Hepatocyte (in vitro differentiated cells): ENCODE results near the gene IGFL2. TPM values are rescaled to one million over a fixed set of nuclear protein-coding genes. Genes with fewer than 3 reads are reported as not detected.

Experiments used
- DNase-seq: peaks from one replicate; pipeline ENCODE4 v3.0.0-alpha.2; 2016; ENCODE audit warnings: low spot score
- H2AFZ ChIP-seq: fragments of 200-600 bp; sonication (generic); 2 replicates; pipeline ENCODE4 v1.6.0; 2016; ENCODE audit warnings: antibody characterized with exemption, mild to moderate bottlenecking
- H3K27ac ChIP-seq: fragments of 200-600 bp; sonication (generic); 2 replicates; pipeline ENCODE4 v1.5.1; 2016; ENCODE audit warnings: mild to moderate bottlenecking
- H3K27me3 ChIP-seq: fragments of 200-600 bp; sonication (generic); 2 replicates; pipeline ENCODE4 v1.6.1; 2016
- H3K36me3 ChIP-seq: fragments of 200-600 bp; sonication (generic); replicated peaks from 2 replicates; pipeline ENCODE4 v1.5.1; 2016; ENCODE audit warnings: low read depth; ENCODE audit not compliant: insufficient read depth
- H3K4me1 ChIP-seq: fragments of 200-600 bp; sonication (generic); 2 replicates; pipeline ENCODE4 v1.5.1; 2016; ENCODE audit warnings: mild to moderate bottlenecking, moderate library complexity; ENCODE audit not compliant: insufficient read depth
- H3K4me2 ChIP-seq: fragments of 200-600 bp; sonication (generic); 2 replicates; pipeline ENCODE4 v1.6.0; 2016
- H3K4me3 ChIP-seq: fragments of 200-600 bp; sonication (generic); 2 replicates; pipeline ENCODE4 v1.5.1; 2016; ENCODE audit warnings: mild to moderate bottlenecking
- H3K79me2 ChIP-seq: fragments of 200-600 bp; sonication (generic); 2 replicates; pipeline ENCODE4 v1.6.0; 2017; ENCODE audit warnings: mild to moderate bottlenecking
- H3K9me2 ChIP-seq: fragments of 200-600 bp; sonication (generic); replicated peaks from 2 replicates; pipeline ENCODE4 v1.6.0; 2017; ENCODE audit warnings: mild to moderate bottlenecking; ENCODE audit not compliant: insufficient read depth
- H3K9me3 ChIP-seq: fragments of 200-600 bp; sonication (generic); 2 replicates; pipeline ENCODE4 v1.5.1; 2016; ENCODE audit warnings: low read depth, mild to moderate bottlenecking
- H4K20me1 ChIP-seq: fragments of 200-600 bp; sonication (generic); 2 replicates; pipeline ENCODE4 v1.6.0; 2016; ENCODE audit warnings: mild to moderate bottlenecking; ENCODE audit not compliant: insufficient read depth, poor library complexity, severe bottlenecking
- EZH2 ChIP-seq: fragments of 200-600 bp; sonication (generic); IDR thresholded peaks from 2 replicates; pipeline ENCODE4 v1.6.1; 2016; ENCODE audit warnings: antibody characterized with exemption, mild to moderate bottlenecking, borderline replicate concordance
- EZH2phosphoT487 ChIP-seq: fragments of 200-600 bp; sonication (generic); IDR thresholded peaks from one replicate; pipeline ENCODE4 v1.6.1; 2018; ENCODE audit warnings: antibody characterized with exemption, mild to moderate bottlenecking, low read depth, moderate library complexity; ENCODE audit not compliant: unreplicated experiment, severe bottlenecking
- WGBS: methylation state at CpG from one replicate; pipeline ENCODE4 v1.1.6; 2016; ENCODE audit warnings: low lambda C conversion rate; ENCODE audit errors: missing lambda C conversion rate; 5-methylcytosine and 5-hydroxymethylcytosine counted together
- polyA plus RNA-seq: library from polyadenylated mRNA; unstranded; fragments of >200 nt; fragmentation: Nextera tagmentation; extraction: Ambion mirVana; gene quantifications from 2 replicates; pipeline ENCODE4 v1.2.1, GENCODE V29; 2016
- total RNA-seq: library from RNA; depleted of rRNA; stranded (reverse); fragments of >200 nt; gene quantifications from 2 replicates; pipeline ENCODE4 v1.2.3, GENCODE V29; 2014
- TF ChIP-seq, protein P1 (sequence below): fragments of 200-600 bp; sonication (generic); IDR thresholded peaks from 2 replicates; pipeline ENCODE4 v1.5.1; 2016; ENCODE audit warnings: antibody characterized with exemption, mild to moderate bottlenecking; ENCODE audit not compliant: poor library complexity

Gene IGFL2
- total and polyA plus RNA-seq, 2 experiments from 2014 or later = 15.2 to 22.9 TPM

DNA sequence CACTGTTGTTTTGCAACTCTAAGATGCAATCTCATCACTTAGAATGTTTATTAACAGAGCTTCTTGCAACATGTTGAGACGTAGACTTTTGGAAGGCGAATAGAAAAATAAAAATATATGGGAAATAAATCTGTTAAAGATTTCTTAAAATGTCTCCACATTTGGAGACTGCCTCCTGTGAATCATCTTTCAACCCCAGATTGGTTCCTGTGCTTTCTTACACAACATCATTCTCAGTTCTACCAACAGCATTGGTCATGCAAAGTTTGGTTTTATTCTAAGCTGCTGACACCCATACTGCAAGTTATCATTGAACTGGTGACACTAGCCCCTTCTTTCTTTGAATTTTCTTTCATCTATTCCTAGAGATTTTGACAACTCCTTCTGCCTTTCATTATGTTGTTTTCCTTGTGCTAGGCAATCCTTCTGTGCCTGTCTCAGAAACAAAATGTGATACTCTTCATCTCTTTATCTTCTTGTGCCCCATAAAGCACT lies 21.9 kb upstream of the IGFL2 start:
- H3K9me2 ChIP-seq = no peaks in the 10 kb centered on the region
- no peaks in the 10 kb centered on the region for H4K20me1 ChIP-seq
- H3K9me3 ChIP-seq = no peaks in the 10 kb centered on the region
- no peak overlapping the region for H3K4me2 ChIP-seq
- H3K27ac ChIP-seq = no peak overlapping the region
- TF ChIP-seq EZH2phosphoT487 = no peak
- no peak for TF ChIP-seq EZH2
- TF ChIP-seq, protein P1, sequence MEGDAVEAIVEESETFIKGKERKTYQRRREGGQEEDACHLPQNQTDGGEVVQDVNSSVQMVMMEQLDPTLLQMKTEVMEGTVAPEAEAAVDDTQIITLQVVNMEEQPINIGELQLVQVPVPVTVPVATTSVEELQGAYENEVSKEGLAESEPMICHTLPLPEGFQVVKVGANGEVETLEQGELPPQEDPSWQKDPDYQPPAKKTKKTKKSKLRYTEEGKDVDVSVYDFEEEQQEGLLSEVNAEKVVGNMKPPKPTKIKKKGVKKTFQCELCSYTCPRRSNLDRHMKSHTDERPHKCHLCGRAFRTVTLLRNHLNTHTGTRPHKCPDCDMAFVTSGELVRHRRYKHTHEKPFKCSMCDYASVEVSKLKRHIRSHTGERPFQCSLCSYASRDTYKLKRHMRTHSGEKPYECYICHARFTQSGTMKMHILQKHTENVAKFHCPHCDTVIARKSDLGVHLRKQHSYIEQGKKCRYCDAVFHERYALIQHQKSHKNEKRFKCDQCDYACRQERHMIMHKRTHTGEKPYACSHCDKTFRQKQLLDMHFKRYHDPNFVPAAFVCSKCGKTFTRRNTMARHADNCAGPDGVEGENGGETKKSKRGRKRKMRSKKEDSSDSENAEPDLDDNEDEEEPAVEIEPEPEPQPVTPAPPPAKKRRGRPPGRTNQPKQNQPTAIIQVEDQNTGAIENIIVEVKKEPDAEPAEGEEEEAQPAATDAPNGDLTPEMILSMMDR = no peak
- no peaks in the 10 kb centered on the region for H3K4me1 ChIP-seq
- H2AFZ ChIP-seq = no peak overlapping the region
- H3K4me3 ChIP-seq = no peak overlapping the region
- no peaks in the 10 kb centered on the region for H3K27me3 ChIP-seq
- DNase-seq = no peak
- H3K36me3 ChIP-seq = no peaks in the 10 kb centered on the region
- no peaks in the 10 kb centered on the region for H3K79me2 ChIP-seq
- WGBS = 83% methylated on average over 2 of the region's 2 CpGs

- Histone ChIP-seq H3K4me1 (peaks cover 17% of the 10 kb centered on the region), H3K4me2 (peak overlapping the region; percentile 34), H3K27ac (peak overlapping the region; percentile 80), H3K9me3 (no peaks in the 10 kb centered on the region), H3K9me2 (no peaks in the 10 kb centered on the region), H4K20me1 (no peaks in the 10 kb centered on the region), H3K4me3 (no peak overlapping the region), H3K79me2 (no peaks in the 10 kb centered on the region), H3K27me3 (no peaks in the 10 kb centered on the region), H2AFZ (no peak overlapping the region), H3K36me3 (no peaks in the 10 kb centered on the region)
- WGBS = 79% methylated on average over 10 of the region's 10 CpGs
- TF ChIP-seq EZH2 = no peak
- DNase-seq = no peak
Measured at GRCh38 chr19:46131485-46132143, 16.4 kb upstream of the IGFL2 start.

- H2AFZ ChIP-seq = no peak overlapping the region
Measured at GRCh38 chr19:46132508-46133100, 15.4 kb upstream of the IGFL2 start.

More at GRCh38 chr19:46132508-46133100, 15.4 kb upstream of the IGFL2 start:
- no peaks in the 10 kb centered on the region for H3K36me3 ChIP-seq
- H3K4me1 ChIP-seq = peaks cover 17% of the 10 kb centered on the region
- TF ChIP-seq, protein P1 = no peak
- no peak for TF ChIP-seq EZH2
- TF ChIP-seq EZH2phosphoT487 = no peak
- H3K4me3 ChIP-seq = no peak overlapping the region
- H3K79me2 ChIP-seq = no peaks in the 10 kb centered on the region
- DNase-seq = no peak
- WGBS = 70% methylated on average over 4 of the region's 4 CpGs
- no peaks in the 10 kb centered on the region for H3K9me2 ChIP-seq
- no peaks in the 10 kb centered on the region for H3K9me3 ChIP-seq
- peak overlapping the region; percentile 34 for H3K4me2 ChIP-seq
- H3K27ac ChIP-seq = peak overlapping the region; percentile 80
- H3K27me3 ChIP-seq = no peaks in the 10 kb centered on the region
- H4K20me1 ChIP-seq = no peaks in the 10 kb centered on the region
